ENCODE measurements around the gene MAB21L1. TPM values are rescaled to one million over a fixed set of nuclear protein-coding genes. Genes with fewer than 3 reads are reported as not detected.

Gene MAB21L1
- total RNA-seq, result 1 to 10 TPM in 2 of 4 donors, under 1 TPM in 1, not detected in 1; 0.39 to 2.2 (median 1.2) TPM

DNA sequence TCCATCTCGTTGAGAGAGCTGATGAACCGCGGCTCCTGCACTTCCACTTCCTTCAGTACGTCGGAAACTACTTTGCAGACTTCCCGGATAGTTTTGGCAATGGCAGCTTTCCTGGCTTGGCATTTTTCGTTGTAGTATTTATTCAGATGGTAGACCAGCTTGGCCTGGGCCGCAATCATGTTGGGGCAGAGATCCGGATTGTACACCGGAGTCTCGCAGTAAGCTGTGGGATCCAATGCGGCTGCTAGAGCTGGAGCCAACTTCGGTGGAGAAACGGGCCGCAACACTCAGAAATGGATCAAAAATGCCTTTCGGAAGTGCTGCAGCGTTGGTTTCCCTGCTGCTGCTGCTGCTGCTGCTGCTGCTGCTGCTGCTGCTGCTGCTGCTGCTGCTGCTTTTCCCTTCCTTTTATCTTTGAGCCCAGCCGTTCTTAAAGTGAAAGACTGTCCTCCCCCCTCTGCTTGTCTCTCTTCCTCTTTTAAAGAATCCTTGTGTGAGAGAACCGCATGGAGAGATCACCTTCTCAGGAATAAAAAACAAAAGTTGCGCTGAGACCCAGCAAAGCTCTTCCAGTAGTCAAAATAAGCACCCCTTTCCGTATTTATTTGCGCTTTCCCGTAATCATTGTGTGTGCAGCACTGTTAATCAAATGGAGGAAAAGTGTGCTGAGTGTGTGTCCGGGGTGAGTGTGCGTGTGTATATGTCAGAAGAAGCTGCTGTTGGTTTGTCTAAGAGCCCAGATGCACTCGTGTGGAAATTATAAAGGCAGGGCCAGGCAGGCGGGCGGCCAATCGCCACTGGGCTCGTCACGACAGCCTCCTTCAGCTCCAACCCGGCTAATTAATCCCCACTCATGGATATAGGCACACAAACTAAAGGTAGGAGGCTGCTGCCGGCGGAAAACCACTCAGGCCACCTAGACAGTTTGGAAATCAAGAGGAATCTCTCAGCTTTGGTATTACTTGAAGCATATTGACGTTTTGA lies at the start of gene MAB21L1:
TSS of gene MAB21L1 (minus strand) at position 730 of the 984 bp plus-strand sequence. CDS start at position 179, 551 bp downstream.
- H3K27ac ChIP-seq, result peak within 1 kb of the TSS; percentile 73
- peaks cover 62% of the 10 kb centered on the region for H3K27me3 ChIP-seq
- H3K9me3 ChIP-seq, result no peaks in the 10 kb centered on the region
- no peaks in the 10 kb centered on the region for H3K36me3 ChIP-seq
- peaks cover 9% of the 10 kb centered on the region for H3K4me1 ChIP-seq
- DNase-seq (ENCODE audit: low spot score in 2 of 2), result peak in 1 of 2 donors; percentile 80
- peak within 1 kb of the TSS; percentile 59 for H3K4me3 ChIP-seq
- 10% methylated on average over 33 of the region's 35 CpGs for WGBS
- TF ChIP-seq POLR2A (IDR thresholded peaks at IDR 0.05) (peak in 1 of 2 donors; percentile 82), CTCF (IDR thresholded peaks at IDR 0.05) (no peak)

DNA sequence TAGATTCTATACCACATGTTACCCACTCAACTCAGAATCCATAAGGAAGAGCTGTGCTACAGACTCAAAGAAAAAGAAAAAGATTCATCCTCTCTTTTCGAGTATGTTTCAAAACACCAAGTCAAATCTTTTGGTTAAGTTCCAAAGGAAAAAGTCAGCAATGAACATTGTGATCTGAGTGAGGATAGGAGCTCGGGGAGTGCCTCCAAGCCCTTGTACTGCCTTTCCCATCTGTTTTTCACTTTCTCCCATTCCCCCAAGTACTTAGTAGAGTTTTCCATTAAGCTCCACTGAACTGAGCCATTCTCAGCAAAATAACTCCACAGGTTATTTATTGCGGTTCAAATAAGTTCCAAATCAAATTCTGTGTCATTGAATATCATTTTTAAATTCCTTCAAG lies 47.7 kb upstream of the MAB21L1 start:
- DNase-seq (ENCODE audit: low spot score in 2 of 2), result no peak
- no peak overlapping the region for H3K4me3 ChIP-seq
- H3K27ac ChIP-seq, result no peak overlapping the region
- TF ChIP-seq POLR2AphosphoS5 (IDR thresholded peaks at IDR 0.05), result no peak
- TF ChIP-seq CTCF (IDR thresholded peaks at IDR 0.05), result no peak
- TF ChIP-seq POLR2A (IDR thresholded peaks at IDR 0.05), result no peak
- no peak for TF ChIP-seq EP300 (IDR thresholded peaks at IDR 0.05)
- WGBS, result 65% methylated on average over 3 of the region's 3 CpGs
- no peaks in the 10 kb centered on the region for H3K9me3 ChIP-seq
- H3K27me3 ChIP-seq, result no peaks in the 10 kb centered on the region
- H3K4me1 ChIP-seq, result no peaks in the 10 kb centered on the region
- H3K36me3 ChIP-seq, result no peaks in the 10 kb centered on the region

- Histone ChIP-seq H3K27me3 (no peaks in the 10 kb centered on the region), H3K9me3 (no peaks in the 10 kb centered on the region), H3K36me3 (no peaks in the 10 kb centered on the region), H3K4me1 (no peaks in the 10 kb centered on the region), H3K4me3 (no peak overlapping the region), H3K27ac (no peak overlapping the region)
- 74% methylated on average over 5 of the region's 5 CpGs for WGBS
- no peak for DNase-seq (ENCODE audit: low spot score in 2 of 2)
- TF ChIP-seq POLR2AphosphoS5 (IDR thresholded peaks at IDR 0.05) (no peak), EP300 (IDR thresholded peaks at IDR 0.05) (no peak), CTCF (IDR thresholded peaks at IDR 0.05) (no peak), POLR2A (IDR thresholded peaks at IDR 0.05) (no peak)
Measured at GRCh38 chr13:35518337-35518946, 42.0 kb upstream of the MAB21L1 start.

DNA sequence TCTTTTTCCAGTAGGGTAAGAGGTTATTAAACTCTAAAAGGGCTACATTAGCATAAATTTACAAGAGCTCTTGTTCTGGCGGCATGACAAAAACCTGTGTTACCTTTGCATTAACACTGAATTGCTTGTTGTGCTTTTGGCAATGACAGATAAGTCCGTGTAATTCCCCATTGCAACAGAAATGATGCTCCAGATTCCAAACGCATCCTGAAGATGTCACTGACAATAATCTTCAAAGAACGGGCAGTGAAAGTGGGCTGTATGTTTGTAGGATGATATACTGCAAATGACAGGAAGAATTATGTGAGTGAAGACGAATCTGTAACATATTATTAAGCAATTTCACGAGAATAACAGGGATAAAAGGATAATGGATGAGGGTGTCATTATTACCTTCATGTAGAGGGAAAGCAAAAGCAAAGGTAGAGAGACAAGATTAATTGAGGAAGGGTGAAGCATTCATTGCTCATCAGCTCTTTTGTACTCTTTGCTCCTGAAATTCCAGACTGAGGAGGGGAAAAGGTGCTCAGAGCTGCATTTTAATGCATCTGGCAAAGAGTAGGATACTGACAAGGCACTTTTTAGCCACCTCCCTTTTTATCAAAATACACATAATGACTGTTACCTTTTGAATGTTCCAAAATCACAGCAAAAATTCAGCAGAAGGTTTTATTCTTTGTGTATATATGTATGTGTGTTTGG lies 38.5 kb upstream of the MAB21L1 start:
- Histone ChIP-seq H3K27me3 (no peaks in the 10 kb centered on the region), H3K27ac (no peak overlapping the region), H3K36me3 (no peaks in the 10 kb centered on the region), H3K9me3 (no peaks in the 10 kb centered on the region), H3K4me1 (no peaks in the 10 kb centered on the region), H3K4me3 (no peak overlapping the region)
- TF ChIP-seq EP300 (IDR thresholded peaks at IDR 0.05) (no peak), POLR2AphosphoS5 (IDR thresholded peaks at IDR 0.05) (no peak), CTCF (IDR thresholded peaks at IDR 0.05) (no peak), POLR2A (IDR thresholded peaks at IDR 0.05) (no peak)
- DNase-seq (ENCODE audit: low spot score in 2 of 2), result no peak
- WGBS, result 50% methylated on average over 6 of the region's 6 CpGs
